Measurements from ENCODE around the gene PARD3B.

DNA sequence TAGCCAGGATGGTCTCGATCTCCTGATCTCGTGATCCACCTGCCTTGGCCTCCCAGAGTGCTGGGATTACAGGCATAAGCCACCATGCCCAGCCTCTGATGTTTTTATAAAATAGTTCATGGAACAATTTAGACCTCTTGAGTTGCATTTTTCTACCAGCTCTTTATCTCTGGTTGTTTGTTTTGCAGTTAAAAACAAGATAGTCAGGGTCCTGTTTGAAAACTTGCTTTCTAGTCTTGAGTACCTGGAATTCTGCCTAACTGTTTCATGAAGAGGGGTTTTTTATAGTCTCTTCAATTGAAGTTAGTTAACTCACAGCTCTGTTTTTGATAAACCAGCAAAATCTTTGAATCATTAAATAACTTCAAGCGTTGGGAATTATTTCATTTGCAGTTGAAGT lies 244.8 kb downstream of the PARD3B start:
- TF ChIP-seq SIN3A (IDR thresholded peaks at IDR 0.05; ENCODE audit: borderline replicate concordance, insufficient read depth, low read depth, low read length) (no peak), POLR2AphosphoS5 (IDR thresholded peaks at IDR 0.05; ENCODE audit: low read depth, low read length) (no peak), TCF7L2 (IDR thresholded peaks at IDR 0.05; ENCODE audit: low read depth, low read length) (no peak)
- TF ChIP-seq, protein P1, sequence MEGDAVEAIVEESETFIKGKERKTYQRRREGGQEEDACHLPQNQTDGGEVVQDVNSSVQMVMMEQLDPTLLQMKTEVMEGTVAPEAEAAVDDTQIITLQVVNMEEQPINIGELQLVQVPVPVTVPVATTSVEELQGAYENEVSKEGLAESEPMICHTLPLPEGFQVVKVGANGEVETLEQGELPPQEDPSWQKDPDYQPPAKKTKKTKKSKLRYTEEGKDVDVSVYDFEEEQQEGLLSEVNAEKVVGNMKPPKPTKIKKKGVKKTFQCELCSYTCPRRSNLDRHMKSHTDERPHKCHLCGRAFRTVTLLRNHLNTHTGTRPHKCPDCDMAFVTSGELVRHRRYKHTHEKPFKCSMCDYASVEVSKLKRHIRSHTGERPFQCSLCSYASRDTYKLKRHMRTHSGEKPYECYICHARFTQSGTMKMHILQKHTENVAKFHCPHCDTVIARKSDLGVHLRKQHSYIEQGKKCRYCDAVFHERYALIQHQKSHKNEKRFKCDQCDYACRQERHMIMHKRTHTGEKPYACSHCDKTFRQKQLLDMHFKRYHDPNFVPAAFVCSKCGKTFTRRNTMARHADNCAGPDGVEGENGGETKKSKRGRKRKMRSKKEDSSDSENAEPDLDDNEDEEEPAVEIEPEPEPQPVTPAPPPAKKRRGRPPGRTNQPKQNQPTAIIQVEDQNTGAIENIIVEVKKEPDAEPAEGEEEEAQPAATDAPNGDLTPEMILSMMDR (IDR thresholded peaks at IDR 0.05), result no peak
- TF ChIP-seq, protein P2, sequence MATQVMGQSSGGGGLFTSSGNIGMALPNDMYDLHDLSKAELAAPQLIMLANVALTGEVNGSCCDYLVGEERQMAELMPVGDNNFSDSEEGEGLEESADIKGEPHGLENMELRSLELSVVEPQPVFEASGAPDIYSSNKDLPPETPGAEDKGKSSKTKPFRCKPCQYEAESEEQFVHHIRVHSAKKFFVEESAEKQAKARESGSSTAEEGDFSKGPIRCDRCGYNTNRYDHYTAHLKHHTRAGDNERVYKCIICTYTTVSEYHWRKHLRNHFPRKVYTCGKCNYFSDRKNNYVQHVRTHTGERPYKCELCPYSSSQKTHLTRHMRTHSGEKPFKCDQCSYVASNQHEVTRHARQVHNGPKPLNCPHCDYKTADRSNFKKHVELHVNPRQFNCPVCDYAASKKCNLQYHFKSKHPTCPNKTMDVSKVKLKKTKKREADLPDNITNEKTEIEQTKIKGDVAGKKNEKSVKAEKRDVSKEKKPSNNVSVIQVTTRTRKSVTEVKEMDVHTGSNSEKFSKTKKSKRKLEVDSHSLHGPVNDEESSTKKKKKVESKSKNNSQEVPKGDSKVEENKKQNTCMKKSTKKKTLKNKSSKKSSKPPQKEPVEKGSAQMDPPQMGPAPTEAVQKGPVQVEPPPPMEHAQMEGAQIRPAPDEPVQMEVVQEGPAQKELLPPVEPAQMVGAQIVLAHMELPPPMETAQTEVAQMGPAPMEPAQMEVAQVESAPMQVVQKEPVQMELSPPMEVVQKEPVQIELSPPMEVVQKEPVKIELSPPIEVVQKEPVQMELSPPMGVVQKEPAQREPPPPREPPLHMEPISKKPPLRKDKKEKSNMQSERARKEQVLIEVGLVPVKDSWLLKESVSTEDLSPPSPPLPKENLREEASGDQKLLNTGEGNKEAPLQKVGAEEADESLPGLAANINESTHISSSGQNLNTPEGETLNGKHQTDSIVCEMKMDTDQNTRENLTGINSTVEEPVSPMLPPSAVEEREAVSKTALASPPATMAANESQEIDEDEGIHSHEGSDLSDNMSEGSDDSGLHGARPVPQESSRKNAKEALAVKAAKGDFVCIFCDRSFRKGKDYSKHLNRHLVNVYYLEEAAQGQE (IDR thresholded peaks at IDR 0.05; ENCODE audit: insufficient read depth in 1 of 2, low read depth in 2 of 2, low read length in 1 of 2), result no peak

Measured in Panc1 (cell line).